Ovary (tissue), 9 donors: ENCODE measurements around the gene FBXO38. TPM values are rescaled to one million over a fixed set of nuclear protein-coding genes. Genes with fewer than 3 reads are reported as not detected.

Source experiments
- DNase-seq, 5 donors: peaks; one replicate each; pipeline ENCODE4 v3.0.0-alpha.2; 2019 to 2020
- H3K27ac ChIP-seq, 2 donors: fragments of 200-600 bp; one replicate each; pipeline versions ENCODE4 v1.5.1 to v1.8.0; 2019 to 2022
- H3K27me3 ChIP-seq: fragments of 200-600 bp; one replicate; pipeline ENCODE4 v1.8.0; 2022
- H3K36me3 ChIP-seq: fragments of 200-600 bp; sonication (generic); one replicate; pipeline ENCODE4 v1.5.1; 2019
- H3K4me1 ChIP-seq: one replicate; pipeline ENCODE4 v1.8.1; 2013; ENCODE audit warnings: mild to moderate bottlenecking, moderate library complexity; ENCODE audit not compliant: insufficient read depth
- H3K4me3 ChIP-seq: fragments of 200-600 bp; sonication (generic); one replicate; pipeline ENCODE4 v1.5.1; 2017
- H3K9me3 ChIP-seq, 2 donors: fragments of 200-600 bp in 1 of 2; sonication (generic) in 1 of 2; one replicate each; pipeline versions ENCODE4 v1.5.1 to v1.8.1; 2013 to 2019; ENCODE audit warnings: mild to moderate bottlenecking in 1 of 2, moderate library complexity in 1 of 2
- EP300 ChIP-seq: sonication (generic); formaldehyde crosslinking; IDR thresholded peaks from one replicate; pipeline ENCODE4 v1.6.1; 2017; ENCODE audit warnings: antibody characterized with exemption
- POLR2A ChIP-seq: fragments of 450-650 bp; IDR thresholded peaks from one replicate; pipeline ENCODE4 v1.6.1; 2017; ENCODE audit warnings: antibody characterized with exemption, mild to moderate bottlenecking, moderate library complexity
- WGBS, 3 donors: extraction: QIAGEN DNeasy Blood & Tissue Kit in 1 of 3; methylation state at CpG; one replicate each; pipeline versions ENCODE4 v1.1.5 to v1.1.7; 2013 to 2017; 5-methylcytosine and 5-hydroxymethylcytosine counted together
- intact Hi-C, 4 donors: fragments of 100-400 bp; cut with DNase I; formaldehyde crosslinking; loops; one replicate each; pipeline versions ENCODE4 v1.11.0 to v1.15.1; 2022 to 2023
- polyA plus RNA-seq, 2 donors: library from polyadenylated mRNA; stranded (reverse); fragments of 200-250 nt in 1 of 2; fragments of 350-450 nt in 1 of 2; fragmentation: Illumina TruSeq in 1 of 2; extraction: RNeasy Lipid Tissue Mini Kit (QIAGEN cat#74804) in 1 of 2; gene quantifications; one replicate each; pipeline ENCODE4 v1.2.3, GENCODE V29; 2013 to 2014
- total RNA-seq, 7 donors: library from RNA; depleted of rRNA in 2 of 7; stranded (reverse); fragments of >200 nt in 2 of 7; fragmentation: NEBNext Ultra II Directional in 3 of 7; extraction: Animal tissue kit (Norgen Biotek cat#: 25700) in 3 of 7; gene quantifications; one replicate each; pipeline versions ENCODE4 v1.1.0 to v1.2.4, GENCODE V29; 2016 to 2023
- TF ChIP-seq, protein P1 (sequence below), 3 donors: fragments of 450-650 bp in 2 of 3; fragments of 200-600 bp in 1 of 3; IDR thresholded peaks; one replicate each; pipeline versions ENCODE4 v1.5.1 to v1.8.0; 2016 to 2022; ENCODE audit warnings: antibody characterized with exemption in 3 of 3, mild to moderate bottlenecking in 1 of 3
- donor health status: DM: no; HTN: no; CAD: no; lungs with moderate emphysema.
- donor health status: DM: no; HTN: no; CAD: no.
- donor health status: Bipolar disorder and iron deficiency.
- donor health status: DM: yes; HTN: yes; CAD: no.
- donor health status: DM: no; HTN: no; CAD: no.
- donor health status: DM: yes; HTN: yes; CAD: no.

Gene FBXO38
- total and polyA plus RNA-seq, 9 donors: 16.7 to 47.0 (median 36.2) TPM

GRCh38 chr5:148381906-148382305 is 1.9 kb upstream of the FBXO38 start:
- Histone ChIP-seq H3K27me3 (no peaks in the 10 kb centered on the region), H3K4me3 (no peak overlapping the region), H3K4me1 (peaks cover 3% of the 10 kb centered on the region), H3K36me3 (no peaks in the 10 kb centered on the region), H3K9me3 (no peaks in the 10 kb centered on the region), H3K27ac (no peak overlapping the region)
- no peak for TF ChIP-seq EP300
- TF ChIP-seq POLR2A: no peak
- TF ChIP-seq, protein P1, sequence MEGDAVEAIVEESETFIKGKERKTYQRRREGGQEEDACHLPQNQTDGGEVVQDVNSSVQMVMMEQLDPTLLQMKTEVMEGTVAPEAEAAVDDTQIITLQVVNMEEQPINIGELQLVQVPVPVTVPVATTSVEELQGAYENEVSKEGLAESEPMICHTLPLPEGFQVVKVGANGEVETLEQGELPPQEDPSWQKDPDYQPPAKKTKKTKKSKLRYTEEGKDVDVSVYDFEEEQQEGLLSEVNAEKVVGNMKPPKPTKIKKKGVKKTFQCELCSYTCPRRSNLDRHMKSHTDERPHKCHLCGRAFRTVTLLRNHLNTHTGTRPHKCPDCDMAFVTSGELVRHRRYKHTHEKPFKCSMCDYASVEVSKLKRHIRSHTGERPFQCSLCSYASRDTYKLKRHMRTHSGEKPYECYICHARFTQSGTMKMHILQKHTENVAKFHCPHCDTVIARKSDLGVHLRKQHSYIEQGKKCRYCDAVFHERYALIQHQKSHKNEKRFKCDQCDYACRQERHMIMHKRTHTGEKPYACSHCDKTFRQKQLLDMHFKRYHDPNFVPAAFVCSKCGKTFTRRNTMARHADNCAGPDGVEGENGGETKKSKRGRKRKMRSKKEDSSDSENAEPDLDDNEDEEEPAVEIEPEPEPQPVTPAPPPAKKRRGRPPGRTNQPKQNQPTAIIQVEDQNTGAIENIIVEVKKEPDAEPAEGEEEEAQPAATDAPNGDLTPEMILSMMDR (IDR thresholded peaks at IDR 0.05): no peak
- intact Hi-C loops: no loop called here
- 78 to 82% (median 79%) methylated on average over 3 of the region's 3 CpGs for WGBS, 3 donors
- no peak for DNase-seq

DNA sequence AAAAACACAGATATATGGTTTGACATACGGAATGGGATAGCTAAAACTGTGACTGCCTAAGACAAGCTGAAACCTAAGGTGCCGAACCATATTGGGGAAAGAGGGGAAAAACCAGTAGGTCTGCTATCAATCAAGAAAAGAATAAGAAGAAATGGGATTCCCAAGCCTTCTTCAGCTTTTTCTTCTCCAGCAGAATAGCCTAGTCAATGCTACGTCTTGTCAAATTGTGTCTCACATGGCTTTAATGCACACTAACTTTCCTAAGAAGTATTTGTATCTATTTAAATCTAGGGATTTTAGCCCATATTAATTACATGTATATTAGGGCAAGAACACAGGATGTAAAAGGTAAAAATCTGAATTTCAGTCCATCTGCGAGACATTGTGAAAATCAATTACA is 797 bp upstream of the FBXO38 start:
- H3K36me3 ChIP-seq: no peaks in the 10 kb centered on the region
- DNase-seq: no peak
- peak overlapping the region; percentile 92 for H3K4me3 ChIP-seq
- TF ChIP-seq, protein P1 (IDR thresholded peaks at IDR 0.05): no peak
- TF ChIP-seq POLR2A (no peak), EP300 (no peak)
- 15 to 38% (median 21%) methylated on average over 4 of the region's 4 CpGs for WGBS, 3 donors
- no peaks in the 10 kb centered on the region for H3K9me3 ChIP-seq
- peaks cover 3% of the 10 kb centered on the region for H3K4me1 ChIP-seq
- intact Hi-C loops: no loop called here
- H3K27ac ChIP-seq: no peak overlapping the region
- H3K27me3 ChIP-seq: no peaks in the 10 kb centered on the region

DNA sequence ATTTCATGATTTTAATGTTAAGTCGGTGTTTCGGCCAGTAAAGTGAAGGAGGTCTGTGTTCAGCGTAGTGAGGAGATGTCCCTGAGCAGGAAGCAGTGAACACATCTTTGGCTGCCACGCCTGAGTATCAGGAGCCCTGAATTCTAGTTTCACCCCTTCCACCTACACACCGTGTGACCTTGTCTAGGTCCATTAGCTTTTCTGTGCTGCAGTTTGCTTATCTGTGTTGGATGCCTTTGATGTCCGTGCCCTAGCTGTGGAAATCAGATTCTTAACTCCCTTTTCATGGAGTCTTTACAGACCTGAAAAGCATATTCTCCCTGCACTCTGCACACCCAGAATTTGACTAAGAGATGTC is 601 bp downstream of the FBXO38 start:
- H3K27me3 ChIP-seq: no peaks in the 10 kb centered on the region
- peaks cover 3% of the 10 kb centered on the region for H3K4me1 ChIP-seq
- no peaks in the 10 kb centered on the region for H3K36me3 ChIP-seq
- DNase-seq: no peak
- H3K4me3 ChIP-seq: peak overlapping the region; percentile 92
- 0 to 4% (median 1%) methylated on average over 6 of the region's 6 CpGs for WGBS, 3 donors
- no peaks in the 10 kb centered on the region for H3K9me3 ChIP-seq
- peak overlapping the region; percentile 64 to 65 for H3K27ac ChIP-seq
- TF ChIP-seq EP300: no peak
- no peak for TF ChIP-seq POLR2A
- TF ChIP-seq, protein P1 (IDR thresholded peaks at IDR 0.05): no peak
- intact Hi-C loops: no loop called here

- peaks cover 3% of the 10 kb centered on the region for H3K4me1 ChIP-seq
- no peaks in the 10 kb centered on the region for H3K27me3 ChIP-seq
- H3K9me3 ChIP-seq: no peaks in the 10 kb centered on the region
- no peak overlapping the region for H3K4me3 ChIP-seq
- TF ChIP-seq POLR2A (no peak), EP300 (no peak)
- TF ChIP-seq, protein P1 (IDR thresholded peaks at IDR 0.05): no peak
- intact Hi-C loops: no loop called here
- no peak for DNase-seq
- 87 to 98% (median 94%) methylated on average over 1 of the region's 1 CpG for WGBS, 3 donors
- H3K36me3 ChIP-seq: no peaks in the 10 kb centered on the region
- no peak overlapping the region for H3K27ac ChIP-seq
Observed at GRCh38 chr5:148385094-148385493, 1.3 kb downstream of the FBXO38 start.

DNA sequence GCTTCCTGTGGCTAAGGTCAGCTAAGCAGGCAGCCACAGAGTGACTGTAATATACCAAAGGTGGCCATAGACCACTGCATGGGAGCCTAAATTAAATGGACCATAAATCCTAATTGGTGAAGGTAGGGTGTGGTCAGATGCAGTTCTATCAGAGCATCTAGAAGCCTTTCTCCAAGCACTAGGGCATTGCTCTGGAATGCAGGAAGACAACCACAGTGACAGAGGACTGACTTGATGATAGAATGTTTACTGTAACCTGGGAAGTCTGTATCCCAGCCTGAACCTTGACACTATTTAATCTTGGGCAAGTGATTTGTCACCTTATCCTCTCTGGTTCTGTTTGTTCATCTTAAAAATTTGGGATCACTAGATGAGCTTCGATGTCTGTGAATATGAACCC is 2.3 kb downstream of the FBXO38 start:
- TF ChIP-seq POLR2A (no peak), EP300 (no peak)
- TF ChIP-seq, protein P1 (IDR thresholded peaks at IDR 0.05): no peak
- no peaks in the 10 kb centered on the region for H3K36me3 ChIP-seq
- intact Hi-C loops: no loop called here
- WGBS, 3 donors: 93 to 95% (median 95%) methylated on average over 1 of the region's 1 CpG
- H3K27ac ChIP-seq: no peak overlapping the region
- H3K9me3 ChIP-seq: no peaks in the 10 kb centered on the region
- no peak overlapping the region for H3K4me3 ChIP-seq
- peaks cover 6% of the 10 kb centered on the region for H3K4me1 ChIP-seq
- no peaks in the 10 kb centered on the region for H3K27me3 ChIP-seq
- no peak for DNase-seq
